GM19099 (cell line): ENCODE data around the gene SAMD15.

Experiments used
- POLR2A ChIP-seq: IDR thresholded peaks from 3 replicates; pipeline ENCODE4 v1.6.1; 2011; ENCODE audit warnings: low read depth; ENCODE audit not compliant: insufficient read length; ENCODE audit errors: extremely low read depth

Gene SAMD15

GRCh38 chr14:77421201-77421600 is 44.0 kb downstream of the SAMD15 start:
- TF ChIP-seq POLR2A = no peak

GRCh38 chr14:77423423-77423822 is 46.2 kb downstream of the SAMD15 start, which contains the start of gene NOXRED1:
NOXRED1 (minus strand) TSS chr14:77423523; CDS start chr14:77422889, 634 bp downstream.
- no peak for TF ChIP-seq POLR2A

- TF ChIP-seq POLR2A = no peak
Measured at GRCh38 chr14:77424862-77425261, 47.7 kb downstream of the SAMD15 start.

GRCh38 chr14:77426396-77426795 is 49.2 kb downstream of the SAMD15 start:
- no peak for TF ChIP-seq POLR2A

- TF ChIP-seq POLR2A = no peak
Measured at GRCh38 chr14:77436042-77436441, 58.9 kb downstream of the SAMD15 start.

- TF ChIP-seq POLR2A = no peak
Measured at GRCh38 chr14:77438596-77438995, 61.4 kb downstream of the SAMD15 start.

- TF ChIP-seq POLR2A = no peak
Measured at GRCh38 chr14:77439861-77440260, 62.7 kb downstream of the SAMD15 start.
